CD4-positive, alpha-beta T cell treated with Interferon alpha-2 for 1 hour (primary cell): ENCODE data around the gene GIMAP2.
"Not testable (repeated sequence)": the region's sequence is repeated elsewhere in the genome, so short reads cannot be mapped to it uniquely, and the experiment has no call there.

ENCODE experiments used
- DNase-seq, 2 donors: peaks; one replicate each; pipeline ENCODE4 v3.0.0-alpha.2; 2020 to 2022

GIMAP2 gene

GRCh38 chr7:150678601-150679000, 6.9 kb upstream of the GIMAP2 start:
- DNase-seq, result not testable (repeated sequence)

DNA sequence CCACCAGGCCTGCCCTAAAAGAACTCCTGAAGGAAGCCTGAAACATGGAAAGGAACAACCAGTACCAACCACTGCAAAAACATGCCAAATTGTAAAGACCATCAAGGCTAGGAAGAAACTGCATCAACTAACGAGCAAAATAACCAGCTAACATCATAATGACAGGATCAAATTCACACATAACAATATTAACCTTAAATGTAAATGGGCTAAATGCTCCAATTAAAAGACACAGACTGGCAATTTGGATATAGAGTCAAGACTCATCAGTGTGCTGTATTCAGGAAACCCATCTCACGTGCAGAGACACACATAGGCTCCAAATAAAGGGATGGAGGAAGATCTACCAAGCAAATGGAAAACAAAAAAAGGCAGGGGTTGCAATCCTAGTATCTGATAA, 5.1 kb upstream of the GIMAP2 start:
- not testable (repeated sequence) for DNase-seq

- peak in 1 of 2 donors; percentile 49 for DNase-seq
Measured at GRCh38 chr7:150686030-150686631, 625 bp downstream of the GIMAP2 start.

DNA sequence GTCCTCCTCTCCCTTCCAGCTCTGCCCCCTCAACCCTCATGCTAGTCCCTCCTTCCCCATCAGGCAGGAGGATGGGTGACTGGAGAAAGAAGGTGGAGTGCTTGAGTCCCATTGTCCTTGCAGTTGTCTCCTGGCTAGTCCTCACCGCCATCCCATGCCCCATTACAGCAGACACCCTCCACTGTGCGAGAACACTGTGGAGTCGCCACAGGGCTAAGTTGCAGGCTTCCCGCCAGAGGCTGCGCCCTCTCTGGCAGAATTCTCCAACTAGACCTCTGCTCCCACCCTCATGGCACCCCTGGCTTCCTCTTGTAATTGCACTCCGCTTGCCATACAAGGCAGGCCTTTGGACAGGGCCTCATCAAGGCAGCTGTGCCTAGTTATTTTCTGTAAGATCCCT, 3.1 kb downstream of the GIMAP2 start:
- DNase-seq, result no peak

- DNase-seq, result no peak
Measured at GRCh38 chr7:150695654-150696053, 10.1 kb downstream of the GIMAP2 start.

DNA sequence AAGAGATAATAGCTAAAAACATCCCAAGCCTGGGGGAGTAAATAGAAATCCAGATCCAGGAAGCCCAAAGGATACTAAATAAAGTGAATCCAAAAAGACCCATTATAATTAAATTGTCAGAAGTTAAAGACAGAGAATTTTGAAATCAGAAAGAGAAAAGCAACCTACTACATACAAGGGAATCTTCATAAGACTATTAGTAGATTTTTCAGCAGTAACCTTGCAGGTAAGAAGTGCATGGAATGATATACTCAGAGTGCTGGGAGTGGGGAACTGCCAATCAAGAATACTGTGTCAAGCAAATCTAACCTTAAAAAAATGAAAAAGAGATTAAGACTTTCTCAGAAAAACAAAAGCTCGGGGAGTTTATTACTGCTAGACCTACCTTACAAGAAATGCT, 17.7 kb downstream of the GIMAP2 start:
- DNase-seq, result no peak

DNA sequence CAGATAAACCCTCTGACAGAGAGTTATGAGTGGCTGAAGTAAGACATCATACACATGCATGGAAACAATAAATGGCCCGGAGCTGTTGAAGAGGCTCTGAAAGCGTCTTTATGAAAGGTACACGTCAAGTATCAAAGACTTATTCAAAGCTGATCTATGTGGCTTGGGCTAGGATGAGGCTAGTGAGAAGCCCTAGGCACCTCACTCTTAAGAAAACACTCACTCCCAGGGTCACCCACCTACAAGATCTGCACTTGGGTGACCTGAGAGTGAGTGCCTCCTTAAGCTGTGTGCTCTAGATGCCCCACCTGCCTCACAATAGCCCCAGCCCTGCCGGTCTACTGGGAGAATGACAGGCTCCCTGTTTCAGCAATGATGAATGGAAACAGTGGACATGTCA, 29.8 kb downstream of the GIMAP2 start:
- DNase-seq, result peak in 1 of 2 donors; percentile 34

DNA sequence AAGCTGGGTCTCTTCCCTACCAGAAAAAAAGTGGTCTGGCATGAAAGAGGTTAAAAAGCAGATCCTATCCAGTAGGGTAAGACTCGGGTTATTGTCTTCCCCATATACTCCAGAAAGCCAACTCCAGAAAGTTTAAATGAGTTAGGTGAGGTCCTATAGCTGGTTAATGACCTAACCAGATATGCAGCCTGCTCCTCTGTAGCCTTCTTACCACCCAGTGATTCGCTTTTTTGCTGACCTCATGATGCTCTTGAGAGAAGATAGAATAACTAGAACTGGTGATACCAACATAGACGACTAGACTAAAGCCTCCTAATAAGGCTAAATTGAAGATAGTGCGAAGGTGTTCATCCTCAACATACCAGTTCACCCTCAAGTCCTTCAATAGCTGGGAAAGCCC, 30.2 kb downstream of the GIMAP2 start:
- DNase-seq, result peak in 1 of 2 donors; percentile 32

DNA sequence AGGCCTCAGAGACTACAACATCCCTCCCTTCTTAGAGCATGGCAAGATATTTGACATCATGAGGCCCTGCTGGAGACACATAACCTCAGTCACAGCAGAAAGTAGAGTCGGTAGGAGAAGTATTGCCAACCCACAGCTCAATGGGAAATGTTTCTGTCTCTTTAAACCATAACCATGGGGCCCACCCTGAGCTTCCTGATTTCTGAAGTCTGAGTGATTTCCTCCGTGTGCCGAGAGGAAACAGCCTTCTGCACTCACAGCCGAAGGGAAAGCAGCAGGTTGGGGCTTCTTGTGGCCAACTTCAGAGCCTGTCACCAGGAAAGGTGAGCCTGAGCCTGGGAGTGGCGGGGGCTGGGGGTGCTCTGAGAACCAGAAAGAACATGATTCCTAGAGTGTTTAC, 30.9 kb downstream of the GIMAP2 start, which contains the start of gene GIMAP1:
Gene GIMAP1 (plus strand): TSS at position 246 of the 400 bp plus-strand sequence. CDS start 2,435 bp downstream, outside the sequence.
- peak; percentile 53 to 75 for DNase-seq

GRCh38 chr7:150716939-150717338, 31.4 kb downstream of the GIMAP2 start:
- DNase-seq, result no peak

DNA sequence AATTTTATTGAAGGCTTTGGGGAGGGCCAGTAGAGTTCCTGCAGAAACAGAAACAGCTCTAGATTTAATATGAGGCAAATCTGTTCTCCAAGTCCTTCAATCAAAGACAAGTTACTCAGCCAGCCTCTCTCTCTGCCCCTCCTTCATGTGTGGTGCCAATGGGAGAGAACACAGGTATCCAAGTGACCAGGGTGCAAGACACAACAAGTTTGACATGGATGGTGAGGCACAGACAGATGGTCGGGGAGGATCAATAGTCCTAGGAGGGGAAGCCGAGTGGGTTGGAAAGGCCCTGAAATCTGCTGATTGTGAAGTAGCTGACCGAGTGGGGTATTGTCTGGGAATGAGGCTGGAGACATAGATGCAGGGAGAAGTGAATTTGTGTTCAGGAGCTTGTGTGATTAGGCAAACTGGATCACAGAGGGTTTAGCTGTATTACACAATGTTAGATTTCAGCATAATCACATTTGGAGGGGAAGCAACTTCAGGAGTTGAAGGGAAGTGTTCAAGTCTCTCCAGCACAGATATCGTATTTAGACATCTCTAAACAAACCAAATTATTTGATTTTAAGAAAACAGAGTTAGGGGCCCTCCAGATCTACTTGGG, 32.4 kb downstream of the GIMAP2 start:
- no peak for DNase-seq

GRCh38 chr7:150719436-150719835, 33.9 kb downstream of the GIMAP2 start:
- no peak for DNase-seq

GRCh38 chr7:150719960-150720891, 34.7 kb downstream of the GIMAP2 start:
- no peak for DNase-seq

DNA sequence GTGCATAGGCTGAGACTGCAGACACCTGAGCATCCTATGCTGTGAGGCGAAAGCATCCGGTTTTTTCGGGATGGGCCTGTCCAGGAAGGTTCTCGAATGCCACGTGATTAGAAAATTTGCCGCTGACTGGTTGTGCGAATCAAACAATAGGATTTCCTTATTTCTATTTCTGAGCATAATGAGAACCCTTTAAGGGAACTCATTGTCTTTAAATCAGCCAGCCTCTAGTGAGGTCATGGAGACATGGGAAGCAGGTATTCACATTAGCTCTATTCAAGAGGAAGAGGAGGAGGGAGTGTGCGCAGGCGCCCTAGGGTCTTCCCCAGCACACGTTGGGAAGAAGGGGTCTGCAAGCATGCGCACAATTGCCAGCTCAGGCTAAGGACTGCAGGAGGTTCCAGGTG, 36.5 kb downstream of the GIMAP2 start:
- DNase-seq, result no peak

GRCh38 chr7:150722431-150722931, 37.0 kb downstream of the GIMAP2 start:
- DNase-seq, result no peak

GRCh38 chr7:150723467-150723866, 38.0 kb downstream of the GIMAP2 start:
- no peak for DNase-seq

GRCh38 chr7:150727381-150727780, 41.9 kb downstream of the GIMAP2 start:
- DNase-seq, result no peak

- DNase-seq, result no peak
Measured at GRCh38 chr7:150728011-150728410, 42.5 kb downstream of the GIMAP2 start.

GRCh38 chr7:150728609-150729008, 43.1 kb downstream of the GIMAP2 start:
- DNase-seq, result no peak

- peak in 1 of 2 donors; percentile 49 for DNase-seq
Measured at GRCh38 chr7:150731916-150732315, 46.4 kb downstream of the GIMAP2 start.

DNA sequence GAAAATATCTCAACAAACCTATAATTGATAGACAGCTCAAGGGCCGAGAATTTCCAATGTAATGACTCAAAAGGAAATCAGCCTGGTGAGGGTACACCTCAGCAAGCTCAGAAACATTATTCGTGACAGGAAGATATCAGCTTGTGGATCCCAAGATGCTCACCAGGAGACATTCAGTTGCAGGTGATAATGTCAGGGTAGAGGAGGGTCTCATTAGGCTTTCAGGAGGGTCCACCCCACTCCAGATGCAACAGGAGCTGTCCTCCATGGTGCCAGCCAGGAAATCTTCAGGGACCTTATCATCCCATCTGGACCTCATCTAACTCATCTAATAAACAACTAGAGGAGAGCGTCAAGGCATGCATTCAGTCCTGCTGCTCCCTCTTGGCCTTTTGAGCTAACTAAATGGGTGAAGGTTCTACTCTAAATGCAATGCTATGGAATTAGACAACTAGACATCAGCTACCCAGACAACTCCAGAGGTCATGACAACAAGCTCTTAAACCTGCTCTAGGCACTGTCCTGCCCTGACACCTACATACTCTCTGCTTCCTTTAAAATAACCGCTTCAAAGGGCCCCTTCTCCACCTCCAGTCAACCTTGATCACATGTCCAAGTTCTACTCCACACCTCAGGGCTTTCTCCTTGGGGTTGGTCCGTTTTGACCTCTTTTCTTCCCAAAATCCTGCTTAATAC, 47.4 kb downstream of the GIMAP2 start:
- DNase-seq, result no peak

GRCh38 chr7:150733482-150734095, 48.1 kb downstream of the GIMAP2 start:
- DNase-seq, result no peak
